CD4-positive, alpha-beta T cell treated with Interleukin-4 for 1 hour (primary cell): Measurements from ENCODE around the gene CASK.

Experiments
- DNase-seq, 2 donors: peaks; one replicate each; pipeline ENCODE4 v3.0.0-alpha.2; 2020 to 2022

The CASK gene

DNA sequence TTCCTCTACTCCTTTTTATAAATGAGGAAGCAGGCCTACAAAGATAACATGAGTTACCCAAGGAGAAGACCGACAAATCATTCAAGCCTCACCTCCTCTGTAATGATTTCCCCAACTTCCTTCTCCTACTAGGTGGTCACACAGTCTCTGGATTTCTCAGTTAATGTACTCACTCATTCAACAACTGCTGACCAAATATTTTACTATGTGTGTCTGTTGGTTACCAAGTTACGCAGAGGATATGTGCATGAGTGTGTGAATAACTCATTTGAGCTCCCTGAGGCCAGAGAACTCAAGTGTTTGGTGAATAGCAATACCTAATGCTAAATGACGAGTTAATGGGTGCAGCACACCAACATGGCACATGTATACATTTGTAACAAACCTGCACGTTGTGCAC is 10.4 kb downstream of the CASK start:
- DNase-seq = no peak

DNA sequence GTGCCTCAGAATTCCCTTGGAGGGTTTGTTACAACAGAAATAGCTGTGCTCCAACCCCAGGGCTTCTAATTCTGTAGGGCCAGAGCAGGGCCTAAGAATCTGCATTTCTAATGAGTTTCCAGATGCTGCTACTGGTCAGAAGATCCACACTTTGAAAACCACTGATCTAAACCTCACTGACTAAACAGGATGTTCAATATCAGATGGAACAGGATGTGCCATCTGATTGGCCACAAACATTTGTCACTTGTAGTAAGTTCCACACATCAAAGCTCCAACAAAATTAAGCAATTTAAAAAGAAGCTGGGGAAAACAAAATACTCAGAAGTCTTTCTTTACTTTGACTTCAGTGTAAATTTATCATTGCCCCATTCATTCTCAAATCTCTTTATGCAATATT is 14.3 kb downstream of the CASK start:
- DNase-seq = peak in 1 of 2 donors; percentile 58

DNA sequence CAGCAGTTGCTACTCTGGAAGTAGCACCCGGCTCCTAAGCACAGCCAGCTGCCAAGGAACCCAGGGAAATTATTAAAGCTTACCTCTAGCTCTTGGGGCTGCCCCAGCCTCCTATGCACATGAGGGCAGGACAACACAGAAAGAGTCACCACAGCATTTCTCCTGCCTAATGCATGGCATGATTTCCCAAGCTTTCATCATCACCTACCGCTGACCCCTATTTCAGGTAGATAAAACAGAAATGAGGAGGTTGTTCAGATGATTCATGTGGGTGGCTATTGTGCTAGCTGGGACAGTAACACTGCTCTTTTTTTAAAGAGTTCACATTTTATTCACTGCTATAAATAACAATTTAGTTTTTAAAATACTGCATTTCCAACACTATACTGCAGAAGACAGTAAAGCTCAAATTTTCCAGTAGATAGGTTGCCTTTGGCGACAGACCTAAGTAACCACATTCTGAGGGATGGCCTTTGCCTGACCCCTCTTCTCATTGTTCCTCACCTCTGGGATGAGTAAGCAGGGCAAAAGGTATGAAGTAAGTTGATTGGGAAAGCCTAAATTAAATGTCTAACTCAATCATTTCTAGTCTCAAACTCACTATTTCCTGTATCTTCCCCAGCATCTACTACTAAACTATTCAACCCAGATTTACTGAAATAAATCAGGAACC is 16.7 kb downstream of the CASK start:
- DNase-seq = no peak

GRCh38 chrX:41903544-41903943 is 19.8 kb downstream of the CASK start:
- DNase-seq = no peak

DNA sequence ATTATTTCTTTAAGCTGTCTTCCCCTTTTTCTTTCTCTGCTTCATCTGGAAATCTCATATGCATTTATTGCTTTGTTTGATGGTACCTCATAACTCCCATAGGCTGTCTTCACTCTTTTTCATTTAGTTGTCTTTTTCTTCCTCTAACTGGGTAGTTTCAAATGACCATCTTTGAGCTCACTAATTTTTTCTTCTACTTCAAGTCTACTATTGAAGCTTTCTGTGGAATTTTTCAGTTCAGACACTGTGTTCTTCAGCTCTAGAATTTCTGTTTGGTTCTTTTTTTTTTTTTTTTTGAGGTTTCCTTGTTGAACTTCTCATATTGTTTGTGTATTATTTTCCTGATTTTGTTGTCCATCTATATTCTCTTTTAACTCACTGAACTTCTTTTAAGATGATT is 23.0 kb downstream of the CASK start:
- DNase-seq = no peak

- no peak for DNase-seq
These were observed 27.5 kb downstream of the CASK start for GRCh38 chrX:41895826-41896225.

DNA sequence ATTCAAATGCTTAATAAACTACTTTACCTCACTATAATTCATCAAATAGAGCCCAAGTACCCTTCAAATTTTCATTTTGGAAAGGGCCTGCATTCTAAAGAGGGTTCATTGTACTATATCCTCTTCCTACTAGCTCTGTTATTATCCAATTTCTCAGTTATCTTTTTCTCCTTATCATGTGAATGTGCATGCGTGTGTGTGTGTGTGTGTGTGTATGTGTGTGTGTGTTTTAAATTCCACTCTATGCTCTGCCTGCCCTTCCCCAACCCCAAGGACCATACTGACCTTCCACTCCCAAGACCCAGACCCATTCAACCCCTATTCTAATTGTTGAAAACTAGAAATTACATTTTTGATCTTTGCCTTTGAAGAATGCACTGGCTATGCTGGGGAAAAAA is 33.3 kb downstream of the CASK start:
- DNase-seq = no peak

DNA sequence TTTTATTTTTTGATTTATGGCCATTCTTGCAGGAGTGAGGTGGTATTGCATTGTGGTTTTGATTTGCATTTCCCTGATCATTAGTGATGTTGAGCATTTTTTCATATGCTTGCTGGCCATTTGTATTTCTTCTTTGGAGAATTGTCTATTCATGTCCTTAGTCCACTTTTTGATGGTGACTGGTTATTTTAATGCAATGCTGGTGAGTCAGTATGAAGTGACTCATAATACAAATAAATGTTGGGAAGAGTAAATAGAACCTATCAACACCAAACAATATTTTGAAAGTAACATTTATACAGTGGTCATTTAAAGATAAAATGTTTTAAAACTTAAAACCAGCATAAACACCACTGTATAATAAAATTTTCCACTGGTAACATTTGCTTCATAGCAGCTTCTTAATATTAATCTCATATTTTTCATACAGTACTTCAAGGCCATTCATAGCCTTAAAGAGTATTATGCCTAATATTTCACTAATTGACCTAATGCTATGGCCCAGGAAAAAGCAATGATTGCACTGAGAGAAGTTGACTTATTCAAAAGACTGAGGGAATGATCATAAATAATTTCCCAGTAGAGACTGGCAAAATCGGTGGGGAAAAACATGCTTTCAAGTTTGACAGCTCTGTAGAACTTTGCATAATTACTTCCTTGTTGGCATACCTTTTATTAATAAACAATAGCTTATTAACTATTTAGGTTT is 33.9 kb downstream of the CASK start:
- no peak for DNase-seq

DNA sequence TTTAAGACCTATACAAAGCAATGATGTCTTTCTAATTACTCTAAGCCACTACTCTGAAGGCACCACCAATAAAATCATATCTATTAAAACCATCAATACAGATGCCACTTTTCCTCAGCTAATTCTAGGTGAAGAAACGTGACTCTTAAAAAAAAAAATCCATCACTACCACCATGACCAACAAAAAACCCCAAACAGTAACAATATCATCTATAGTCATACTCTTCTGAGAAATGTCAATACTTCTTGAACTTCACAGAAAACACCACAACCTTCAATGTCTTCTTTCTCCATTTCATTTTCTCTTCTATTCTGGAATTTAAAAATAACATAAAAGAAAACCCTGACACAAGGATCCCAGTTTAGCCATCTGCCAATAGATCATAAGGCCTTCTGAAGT is 35.7 kb downstream of the CASK start:
- DNase-seq = no peak

DNA sequence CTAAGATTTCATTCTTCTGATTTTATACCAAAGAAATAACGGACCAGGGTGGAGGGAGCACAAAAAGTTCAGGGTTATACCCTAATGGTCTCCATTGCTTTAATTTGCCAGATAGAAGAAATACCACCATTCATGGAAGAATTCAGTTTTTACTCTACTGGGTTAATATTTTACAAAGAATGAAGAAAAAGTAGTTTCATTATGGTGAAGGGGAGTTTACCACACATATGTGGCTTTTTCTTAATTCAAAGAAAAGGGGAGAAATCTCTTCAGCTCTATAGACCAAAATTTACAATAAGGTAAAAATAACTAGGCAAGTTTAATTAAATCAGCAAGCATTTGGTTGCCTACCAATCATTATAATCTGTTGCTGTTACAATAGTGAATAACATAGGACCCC is 37.6 kb downstream of the CASK start:
- DNase-seq = no peak

GRCh38 chrX:41881166-41881565 is 42.2 kb downstream of the CASK start:
- DNase-seq = no peak

- DNase-seq = no peak
These were observed 46.2 kb downstream of the CASK start for GRCh38 chrX:41877167-41877566.

GRCh38 chrX:41875142-41875541 is 48.2 kb downstream of the CASK start:
- DNase-seq = no peak

- no peak for DNase-seq
These were observed 52.6 kb downstream of the CASK start for GRCh38 chrX:41870719-41871151.

DNA sequence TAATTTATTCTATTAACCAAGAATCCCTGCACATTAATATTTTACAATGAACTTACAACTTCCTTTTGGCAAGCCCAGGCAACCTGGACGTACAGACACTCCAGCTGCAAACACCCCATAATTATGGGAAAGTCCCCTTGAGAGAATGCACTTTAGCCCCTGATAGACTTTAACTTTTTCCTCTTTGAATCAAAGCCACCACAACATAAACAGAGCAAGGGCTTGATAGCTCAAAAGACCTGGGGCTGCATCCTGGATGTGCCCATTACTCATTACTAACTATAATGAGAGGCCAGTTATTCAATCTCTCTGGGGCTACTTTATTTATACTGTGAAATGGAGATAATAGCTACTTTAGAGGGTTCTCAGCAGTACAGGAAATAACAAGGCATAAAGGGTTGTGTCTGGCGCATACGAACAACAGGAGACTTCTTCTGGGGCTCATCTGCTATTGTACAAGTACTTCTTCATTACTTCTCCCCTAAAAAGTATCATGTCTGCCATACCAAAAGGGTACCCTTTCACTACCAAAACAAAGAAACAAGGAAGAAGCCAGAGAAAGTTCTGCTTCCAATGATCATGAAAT is 54.9 kb downstream of the CASK start:
- DNase-seq = no peak

- no peak for DNase-seq
These were observed 59.8 kb downstream of the CASK start for GRCh38 chrX:41863343-41864203.

- DNase-seq = no peak
These were observed 60.7 kb downstream of the CASK start for GRCh38 chrX:41862562-41863184.

- DNase-seq = no peak
These were observed 65.1 kb downstream of the CASK start for GRCh38 chrX:41858161-41858775.

GRCh38 chrX:41857670-41858069 is 65.7 kb downstream of the CASK start:
- DNase-seq = no peak

- no peak for DNase-seq
These were observed 76.6 kb downstream of the CASK start for GRCh38 chrX:41846714-41847113.

DNA sequence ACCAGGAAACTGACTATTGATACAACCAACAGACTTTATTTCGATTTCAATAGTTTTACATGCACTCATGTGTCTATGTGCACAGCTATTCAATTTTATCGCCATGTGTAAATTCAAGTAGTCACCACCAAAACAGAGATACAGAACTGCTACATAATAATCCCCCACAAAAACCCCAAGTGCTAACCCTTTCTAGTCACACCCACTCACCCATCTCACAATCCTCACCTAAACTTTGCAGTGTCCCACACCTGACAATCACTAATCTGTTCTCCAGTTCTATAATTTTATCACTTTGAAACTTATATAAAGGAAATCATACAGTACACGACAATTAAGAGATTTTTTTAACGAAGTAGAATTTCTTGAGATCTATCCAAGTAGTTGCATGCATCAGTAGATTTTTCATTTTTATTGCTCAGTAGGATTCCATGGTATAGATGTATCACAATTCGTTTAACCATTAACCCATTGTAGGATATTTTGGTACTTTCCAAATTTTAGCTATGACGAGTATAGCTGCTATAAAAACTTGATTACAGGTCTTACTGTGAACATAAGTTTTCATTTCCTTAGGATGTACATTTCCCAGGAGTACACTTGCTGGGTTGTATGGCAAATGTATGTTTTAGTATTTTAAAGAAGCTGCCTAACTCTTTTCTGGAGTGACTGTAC is 85.9 kb downstream of the CASK start:
- DNase-seq = no peak

- DNase-seq = no peak
These were observed 94.5 kb downstream of the CASK start for GRCh38 chrX:41828826-41829225.
